ENCODE data around the gene EIF4G3.

GRCh38 chr1:21201650-21202049 lies 25.0 kb upstream of the EIF4G3 start:
- TF ChIP-seq CTCF (optimal IDR thresholded peaks at IDR 0.05 in 1 of 3, IDR thresholded peaks at IDR 0.05 in 1 of 3, conservative IDR thresholded peaks at IDR 0.05 in 1 of 3; ENCODE audit: extremely low read depth in 1 of 3, insufficient read depth in 2 of 3, low read length in 3 of 3) (no peak), EZH2 (IDR thresholded peaks at IDR 0.05; ENCODE audit: low read length) (no peak)
